Measurements from ENCODE around the gene YPEL5. TPM values are rescaled to one million over a fixed set of nuclear protein-coding genes. Genes with fewer than 3 reads are reported as not detected.

Gene YPEL5
- total and polyA plus RNA-seq, 4 donors = 57.2 to 154 (median 65.4) TPM

- no peak for TF ChIP-seq CTCF (IDR thresholded peaks at IDR 0.05; ENCODE audit: control extremely low read depth, extremely low read depth)
- no peaks in the 10 kb centered on the region for H3K36me3 ChIP-seq (ENCODE audit: control insufficient read depth in 4 of 4, insufficient read depth in 4 of 4, low read length in 4 of 4)
Observed at GRCh38 chr2:30115981-30116285, 30.9 kb upstream of the YPEL5 start.

DNA sequence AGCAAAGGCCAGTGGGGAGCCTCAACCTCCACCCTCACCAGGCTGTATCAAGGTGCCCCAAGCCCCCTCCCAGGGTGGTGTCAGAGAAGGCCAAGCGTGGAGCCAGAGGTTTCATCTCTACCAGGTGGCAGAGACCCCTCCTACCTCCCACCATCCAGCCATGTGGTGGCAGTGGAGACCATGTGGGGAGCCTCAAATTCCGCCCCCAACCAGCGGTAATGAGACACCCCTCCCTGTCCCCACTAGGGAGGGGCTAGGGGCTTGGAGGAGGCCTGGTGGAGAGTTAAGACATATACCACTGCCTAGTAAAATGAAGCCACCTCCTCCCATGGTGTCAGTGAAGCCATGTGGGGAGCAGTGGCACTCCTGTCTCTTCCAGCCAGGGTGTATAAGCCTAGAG is 24.4 kb upstream of the YPEL5 start:
- Histone ChIP-seq H3K27ac (ENCODE audit: low read depth in 1 of 2, low read length in 1 of 2) (no peak overlapping the region), H3K36me3 (ENCODE audit: control insufficient read depth in 4 of 4, insufficient read depth in 4 of 4, low read length in 4 of 4) (no peaks in the 10 kb centered on the region), H3K4me1 (ENCODE audit: control insufficient read depth in 5 of 5, insufficient read depth in 5 of 5, low read length in 5 of 5) (no peaks in the 10 kb centered on the region), H3K9me3 (ENCODE audit: control insufficient read depth in 4 of 4, insufficient read depth in 3 of 4, low read length in 3 of 4) (no peaks in the 10 kb centered on the region), H3K9ac (ENCODE audit: insufficient read depth in 1 of 2, low read length in 2 of 2) (no peak overlapping the region), H3K4me3 (no peak overlapping the region), H3K27me3 (ENCODE audit: control insufficient read depth in 3 of 3, insufficient read depth in 3 of 3, low read length in 2 of 3) (no peaks in the 10 kb centered on the region)
- DNase-seq (no peak), ATAC-seq (ENCODE audit: insufficient read depth, low FRiP score) (no peak)
- TF ChIP-seq CTCF (IDR thresholded peaks at IDR 0.05; ENCODE audit: control extremely low read depth, extremely low read depth) = no peak
- 84 to 86% methylated on average over 3 of the region's 3 CpGs for WGBS, 2 donors

More at GRCh38 chr2:30115981-30116285, 30.9 kb upstream of the YPEL5 start:
- Histone ChIP-seq H3K27ac (ENCODE audit: low read depth in 1 of 2, low read length in 1 of 2) (no peak overlapping the region), H3K4me1 (ENCODE audit: control insufficient read depth in 5 of 5, insufficient read depth in 5 of 5, low read length in 5 of 5) (no peaks in the 10 kb centered on the region), H3K27me3 (ENCODE audit: control insufficient read depth in 3 of 3, insufficient read depth in 3 of 3, low read length in 2 of 3) (no peaks in the 10 kb centered on the region), H3K9ac (ENCODE audit: insufficient read depth in 1 of 2, low read length in 2 of 2) (no peak overlapping the region), H3K4me3 (no peak overlapping the region), H3K9me3 (ENCODE audit: control insufficient read depth in 4 of 4, insufficient read depth in 3 of 4, low read length in 3 of 4) (no peaks in the 10 kb centered on the region)
- DNase-seq (no peak), ATAC-seq (ENCODE audit: insufficient read depth, low FRiP score) (no peak)
- WGBS, 2 donors = 72 to 73% methylated on average over 5 of the region's 5 CpGs

- no peak for TF ChIP-seq CTCF (IDR thresholded peaks at IDR 0.05; ENCODE audit: control extremely low read depth, extremely low read depth)
- Histone ChIP-seq H3K9me3 (ENCODE audit: control insufficient read depth in 4 of 4, insufficient read depth in 3 of 4, low read length in 3 of 4) (no peaks in the 10 kb centered on the region), H3K9ac (ENCODE audit: insufficient read depth in 1 of 2, low read length in 2 of 2) (no peak overlapping the region), H3K4me3 (no peak overlapping the region), H3K27ac (ENCODE audit: low read depth in 1 of 2, low read length in 1 of 2) (no peak overlapping the region), H3K4me1 (ENCODE audit: control insufficient read depth in 5 of 5, insufficient read depth in 5 of 5, low read length in 5 of 5) (no peaks in the 10 kb centered on the region), H3K36me3 (ENCODE audit: control insufficient read depth in 4 of 4, insufficient read depth in 4 of 4, low read length in 4 of 4) (no peaks in the 10 kb centered on the region), H3K27me3 (ENCODE audit: control insufficient read depth in 3 of 3, insufficient read depth in 3 of 3, low read length in 2 of 3) (no peaks in the 10 kb centered on the region)
- ATAC-seq (ENCODE audit: insufficient read depth, low FRiP score) = no peak
- DNase-seq = no peak
- WGBS, 2 donors = 86 to 87% methylated on average over 8 to 9 of the region's 9 CpGs
Observed at GRCh38 chr2:30127016-30127893, 19.6 kb upstream of the YPEL5 start.

Measured in lung (tissue), 12 donors.